Stimulated activated effector memory CD8-positive, alpha-beta T cell treated with anti-CD3 and anti-CD28 coated beads, Interleukin-12 subunit alpha, Interleukin-12 subunit beta, amount 100 ng/mL, for 72 hours (primary cell): ENCODE measurements around the gene SLC31A1.

Experiments
- ATAC-seq: fragments of 150-1000 bp; cut with Tn5 transposase; 2 replicates; pipeline ENCODE4 v1.10.0; 2021
- DNase-seq, 2 donors: peaks; one replicate each; pipeline ENCODE4 v3.0.0; 2021 to 2022; ENCODE audit warnings: low spot score in 2 of 2
- H3K27ac Mint-ChIP-seq: one replicate; pipeline ENCODE4 v1.8.0; 2022; ENCODE audit warnings: mild to moderate bottlenecking, mixed read lengths
- H3K36me3 Mint-ChIP-seq: one replicate; pipeline ENCODE4 v1.8.0; 2022; ENCODE audit warnings: mild to moderate bottlenecking, mixed read lengths
- H3K4me1 Mint-ChIP-seq: one replicate; pipeline ENCODE4 v1.8.0; 2022; ENCODE audit warnings: mixed read lengths
- H3K4me3 Mint-ChIP-seq: one replicate; pipeline ENCODE4 v1.8.0; 2022; ENCODE audit warnings: mild to moderate bottlenecking, mixed read lengths
- H3K9me3 Mint-ChIP-seq: one replicate; pipeline ENCODE4 v1.8.0; 2022; ENCODE audit warnings: mixed read lengths

Gene SLC31A1

DNA sequence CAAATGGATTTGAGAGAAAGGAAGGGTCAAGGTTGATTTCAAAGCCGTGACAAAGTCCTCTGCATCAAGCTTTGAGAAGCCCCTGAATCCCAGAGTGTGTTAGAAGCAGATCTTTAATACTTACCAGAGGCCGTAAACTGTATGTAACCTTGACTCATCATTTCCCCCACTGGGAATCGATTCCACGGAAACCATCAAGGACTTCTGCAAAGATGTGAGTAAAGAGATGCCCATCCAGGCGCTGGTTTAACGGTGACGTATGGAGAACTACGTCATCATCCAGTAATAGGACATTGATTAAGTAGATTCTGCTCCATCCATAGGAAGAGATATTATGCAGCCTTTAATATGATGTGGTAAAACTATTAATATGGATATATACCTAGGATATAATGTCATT is 80.2 kb downstream of the SLC31A1 start:
- H3K9me3 Mint-ChIP-seq = no peaks in the 10 kb centered on the region

DNA sequence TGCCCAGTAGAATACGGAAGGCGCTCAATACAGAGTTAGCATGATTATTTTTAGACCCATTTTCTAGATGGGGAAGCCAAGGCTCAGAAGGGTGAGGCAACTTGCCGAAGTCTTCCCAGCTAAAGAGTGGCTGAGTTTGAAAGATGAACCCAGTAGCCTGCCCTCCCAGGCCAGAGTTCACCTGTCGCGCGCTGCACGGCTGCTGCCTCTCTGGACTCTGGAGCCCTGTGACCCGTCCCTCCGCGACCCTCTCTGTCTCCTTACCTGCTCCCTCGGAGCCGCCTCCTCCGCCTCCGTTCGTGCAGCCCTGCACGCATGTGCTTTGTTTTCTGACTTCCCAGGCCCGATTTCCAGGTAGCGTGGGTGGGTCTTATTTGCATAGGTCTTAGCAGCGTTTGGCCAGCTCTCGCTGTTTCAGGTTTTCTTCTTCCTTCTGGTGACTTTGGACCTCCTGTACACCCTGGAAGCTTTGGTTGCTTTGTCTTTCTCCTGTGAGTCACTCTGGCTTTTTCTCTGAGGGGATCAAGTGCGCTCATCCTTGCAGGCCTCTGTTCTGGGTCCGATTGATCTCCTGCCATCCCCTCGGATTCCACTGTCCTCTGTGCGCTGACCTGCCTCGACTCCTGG is 81.6 kb downstream of the SLC31A1 start, which contains the start of gene RNF183:
Gene RNF183 (minus strand): TSS at position 585 of the 627 bp plus-strand sequence. CDS start 5,192 bp downstream, outside the sequence.
- no peaks in the 10 kb centered on the region for H3K4me1 Mint-ChIP-seq
- DNase-seq = no peak
- no peak within 1 kb of the TSS for H3K4me3 Mint-ChIP-seq
- no peaks in the 10 kb centered on the region for H3K36me3 Mint-ChIP-seq
- no peak within 1 kb of the TSS for H3K27ac Mint-ChIP-seq
- ATAC-seq = no peak
- H3K9me3 Mint-ChIP-seq = no peaks in the 10 kb centered on the region

More for the DNA sequence above, 80.2 kb downstream of the SLC31A1 start:
- DNase-seq = no peak
- no peak overlapping the region for H3K27ac Mint-ChIP-seq
- H3K36me3 Mint-ChIP-seq = no peaks in the 10 kb centered on the region
- no peaks in the 10 kb centered on the region for H3K4me1 Mint-ChIP-seq
- ATAC-seq = no peak
- H3K4me3 Mint-ChIP-seq = no peak overlapping the region

DNA sequence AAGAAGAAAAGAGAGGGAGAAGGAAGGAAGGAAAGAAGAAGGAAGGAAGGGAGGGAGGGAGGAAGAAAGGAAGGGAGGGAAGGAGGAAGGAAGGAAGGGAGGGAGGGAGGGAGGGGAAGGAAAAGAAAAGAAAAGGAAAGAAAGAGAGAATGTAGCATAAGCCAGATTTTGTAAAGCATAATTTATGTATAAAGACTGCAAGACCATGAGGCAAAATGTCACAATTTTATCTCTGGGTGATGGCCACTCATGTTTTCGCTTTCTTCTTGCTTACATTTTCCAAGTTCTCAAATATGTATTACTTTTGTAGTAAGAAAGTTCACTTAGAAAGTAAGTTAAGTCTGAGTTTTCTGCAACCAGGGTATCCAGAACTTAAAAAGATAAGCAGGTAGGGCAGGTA is 85.2 kb downstream of the SLC31A1 start:
- ATAC-seq (no peak), DNase-seq (no peak)
- H3K4me1 Mint-ChIP-seq = no peaks in the 10 kb centered on the region
- H3K36me3 Mint-ChIP-seq = no peaks in the 10 kb centered on the region
- H3K9me3 Mint-ChIP-seq = no peaks in the 10 kb centered on the region
- H3K4me3 Mint-ChIP-seq = no peak overlapping the region
- H3K27ac Mint-ChIP-seq = no peak overlapping the region

DNA sequence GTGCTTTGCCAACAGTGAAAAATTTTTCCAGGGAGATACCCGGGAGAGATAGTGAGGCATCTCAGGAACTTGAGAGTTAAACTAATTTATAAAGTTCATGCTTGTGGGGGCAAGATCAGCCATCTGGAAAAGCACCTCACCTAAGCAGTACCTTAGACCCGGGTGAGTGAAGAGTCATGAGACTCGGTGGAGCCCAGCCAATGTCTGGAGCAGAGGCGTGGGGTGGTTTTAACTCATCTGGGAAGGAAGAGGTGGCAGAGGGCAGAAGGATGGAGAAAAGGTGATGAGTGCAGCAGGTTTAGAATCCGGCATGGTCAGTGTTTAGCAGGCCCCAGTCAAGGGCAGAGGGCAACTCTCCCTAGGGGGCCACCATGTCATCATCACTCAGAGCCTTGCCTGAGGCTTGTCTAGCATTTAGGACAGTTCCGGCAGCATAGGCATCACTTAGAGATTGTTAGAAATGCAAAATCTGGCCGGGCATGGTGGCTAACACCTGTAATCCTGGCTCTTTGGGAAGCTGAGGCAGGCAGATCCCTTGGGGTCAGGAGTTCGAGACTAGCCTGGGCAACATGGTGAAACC is 86.1 kb downstream of the SLC31A1 start:
- no peak for ATAC-seq
- Mint-ChIP-seq H3K36me3 (no peaks in the 10 kb centered on the region), H3K4me1 (no peaks in the 10 kb centered on the region), H3K9me3 (no peaks in the 10 kb centered on the region), H3K27ac (no peak overlapping the region), H3K4me3 (no peak overlapping the region)
- no peak for DNase-seq

DNA sequence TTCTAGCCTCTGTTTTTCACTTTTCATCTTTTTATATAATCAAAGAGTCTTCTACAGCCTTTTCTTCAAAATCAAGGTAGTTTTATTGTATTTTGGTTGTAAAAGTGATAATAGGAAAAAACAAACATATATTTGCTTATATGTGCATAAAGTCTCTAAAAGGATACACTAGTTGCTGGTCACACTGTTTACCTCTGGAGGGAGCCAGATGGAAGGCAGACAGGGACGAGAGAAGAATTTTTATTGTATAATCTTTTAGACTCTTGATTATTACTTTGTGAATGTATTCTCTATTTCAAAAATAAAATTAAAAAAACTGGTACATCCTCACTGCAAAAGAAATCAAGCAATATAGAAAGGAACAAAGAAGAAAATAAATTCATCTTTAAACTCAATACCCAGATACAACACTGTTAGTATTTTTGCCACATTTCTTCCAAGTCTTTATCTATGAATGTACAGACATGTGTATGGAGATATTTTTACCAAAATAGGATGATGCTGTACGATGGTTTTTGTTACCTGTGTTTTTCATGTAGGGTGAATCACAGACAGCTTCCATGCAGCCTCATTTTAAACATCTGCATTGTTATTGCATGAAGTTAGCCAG is 88.0 kb downstream of the SLC31A1 start:
- Mint-ChIP-seq H3K4me3 (no peak overlapping the region), H3K9me3 (no peaks in the 10 kb centered on the region), H3K4me1 (no peaks in the 10 kb centered on the region), H3K36me3 (no peaks in the 10 kb centered on the region), H3K27ac (no peak overlapping the region)
- DNase-seq = no peak
- ATAC-seq = peak; percentile 55

DNA sequence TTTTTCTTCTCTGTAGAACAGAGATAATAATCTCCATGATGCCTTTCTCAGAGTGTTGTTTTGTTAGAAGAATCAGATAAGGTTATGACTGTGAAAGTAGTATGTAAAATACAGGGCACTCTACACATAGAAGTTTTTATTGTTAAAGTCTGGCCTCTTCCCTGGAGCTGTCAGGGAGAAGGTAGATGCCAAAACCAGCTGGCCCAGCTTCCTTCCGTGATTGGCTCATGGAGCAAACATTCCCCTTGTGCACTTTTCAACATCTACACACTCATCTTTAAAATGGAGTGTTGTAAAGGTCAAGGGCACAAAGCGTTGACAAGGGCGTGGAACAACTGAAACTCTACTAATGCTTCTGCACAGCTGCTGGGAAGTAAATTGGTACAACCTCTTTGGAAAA is 89.2 kb downstream of the SLC31A1 start:
- no peak overlapping the region for H3K27ac Mint-ChIP-seq
- H3K4me3 Mint-ChIP-seq = no peak overlapping the region
- H3K4me1 Mint-ChIP-seq = no peaks in the 10 kb centered on the region
- no peaks in the 10 kb centered on the region for H3K9me3 Mint-ChIP-seq
- ATAC-seq = no peak
- no peak for DNase-seq
- no peaks in the 10 kb centered on the region for H3K36me3 Mint-ChIP-seq

DNA sequence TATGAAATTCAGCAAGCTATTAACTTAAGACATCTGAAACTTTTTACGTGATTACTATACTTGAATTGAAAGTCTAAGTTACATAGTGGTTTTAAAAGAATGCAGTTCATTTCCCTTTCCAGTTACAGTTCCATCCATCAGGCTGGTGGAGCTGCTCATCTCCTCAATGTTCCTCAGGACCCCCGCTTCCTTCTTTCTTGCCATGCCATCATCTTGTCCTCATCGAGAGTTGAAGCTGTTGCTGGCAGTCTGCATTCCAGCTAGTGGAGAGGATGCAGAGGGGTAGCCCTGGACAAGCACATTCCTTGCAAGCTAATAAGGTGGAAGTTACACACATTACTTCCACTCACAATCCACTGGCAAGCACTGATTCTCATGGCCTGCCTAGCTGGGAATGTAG is 90.6 kb downstream of the SLC31A1 start:
- no peaks in the 10 kb centered on the region for H3K36me3 Mint-ChIP-seq
- H3K9me3 Mint-ChIP-seq = no peaks in the 10 kb centered on the region
- no peak overlapping the region for H3K27ac Mint-ChIP-seq
- no peak overlapping the region for H3K4me3 Mint-ChIP-seq
- no peaks in the 10 kb centered on the region for H3K4me1 Mint-ChIP-seq
- no peak for DNase-seq
- ATAC-seq = no peak

DNA sequence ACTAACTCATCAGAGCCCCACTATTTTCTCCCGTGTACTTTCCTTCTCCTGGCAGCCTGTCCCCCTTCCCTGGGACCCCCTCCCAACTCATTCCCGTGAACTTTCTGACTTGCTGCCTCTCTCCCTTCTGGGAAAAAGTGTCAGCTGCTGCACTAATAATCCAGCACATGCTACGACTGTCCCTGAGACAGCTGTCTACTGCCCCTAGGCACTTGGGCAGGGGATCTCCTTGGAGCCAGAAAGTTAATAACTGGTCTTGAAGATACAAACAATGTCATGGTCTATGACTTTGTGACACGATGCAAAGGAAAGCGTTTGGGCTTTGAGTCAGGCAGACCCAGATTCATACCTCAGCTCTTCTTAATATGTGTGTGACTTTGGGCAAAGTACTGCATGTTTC is 91.9 kb downstream of the SLC31A1 start:
- H3K9me3 Mint-ChIP-seq = no peaks in the 10 kb centered on the region
- no peaks in the 10 kb centered on the region for H3K4me1 Mint-ChIP-seq
- no peaks in the 10 kb centered on the region for H3K36me3 Mint-ChIP-seq
- no peak overlapping the region for H3K4me3 Mint-ChIP-seq
- no peak overlapping the region for H3K27ac Mint-ChIP-seq
- ATAC-seq (no peak), DNase-seq (no peak)
